ENCODE data around the gene IGFBP4.

The IGFBP4 gene

DNA sequence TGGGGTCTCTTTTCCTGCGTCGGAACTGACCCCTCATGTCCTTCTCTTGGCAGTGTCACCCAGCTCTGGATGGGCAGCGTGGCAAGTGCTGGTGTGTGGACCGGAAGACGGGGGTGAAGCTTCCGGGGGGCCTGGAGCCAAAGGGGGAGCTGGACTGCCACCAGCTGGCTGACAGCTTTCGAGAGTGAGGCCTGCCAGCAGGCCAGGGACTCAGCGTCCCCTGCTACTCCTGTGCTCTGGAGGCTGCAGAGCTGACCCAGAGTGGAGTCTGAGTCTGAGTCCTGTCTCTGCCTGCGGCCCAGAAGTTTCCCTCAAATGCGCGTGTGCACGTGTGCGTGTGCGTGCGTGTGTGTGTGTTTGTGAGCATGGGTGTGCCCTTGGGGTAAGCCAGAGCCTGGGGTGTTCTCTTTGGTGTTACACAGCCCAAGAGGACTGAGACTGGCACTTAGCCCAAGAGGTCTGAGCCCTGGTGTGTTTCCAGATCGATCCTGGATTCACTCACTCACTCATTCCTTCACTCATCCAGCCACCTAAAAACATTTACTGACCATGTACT lies 13.2 kb downstream of the IGFBP4 start:
- no peak for DNase-seq (ENCODE audit: low spot score)

DNA sequence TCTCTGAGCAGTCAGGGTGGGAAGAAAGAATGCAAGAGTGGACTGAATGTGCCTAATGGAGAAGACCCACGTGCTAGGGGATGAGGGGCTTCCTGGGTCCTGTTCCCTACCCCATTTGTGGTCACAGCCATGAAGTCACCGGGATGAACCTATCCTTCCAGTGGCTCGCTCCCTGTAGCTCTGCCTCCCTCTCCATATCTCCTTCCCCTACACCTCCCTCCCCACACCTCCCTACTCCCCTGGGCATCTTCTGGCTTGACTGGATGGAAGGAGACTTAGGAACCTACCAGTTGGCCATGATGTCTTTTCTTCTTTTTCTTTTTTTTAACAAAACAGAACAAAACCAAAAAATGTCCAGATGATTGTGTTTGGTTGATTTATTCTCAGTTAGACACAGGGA lies 14.1 kb downstream of the IGFBP4 start:
- no peak for DNase-seq (ENCODE audit: low spot score)

DNA sequence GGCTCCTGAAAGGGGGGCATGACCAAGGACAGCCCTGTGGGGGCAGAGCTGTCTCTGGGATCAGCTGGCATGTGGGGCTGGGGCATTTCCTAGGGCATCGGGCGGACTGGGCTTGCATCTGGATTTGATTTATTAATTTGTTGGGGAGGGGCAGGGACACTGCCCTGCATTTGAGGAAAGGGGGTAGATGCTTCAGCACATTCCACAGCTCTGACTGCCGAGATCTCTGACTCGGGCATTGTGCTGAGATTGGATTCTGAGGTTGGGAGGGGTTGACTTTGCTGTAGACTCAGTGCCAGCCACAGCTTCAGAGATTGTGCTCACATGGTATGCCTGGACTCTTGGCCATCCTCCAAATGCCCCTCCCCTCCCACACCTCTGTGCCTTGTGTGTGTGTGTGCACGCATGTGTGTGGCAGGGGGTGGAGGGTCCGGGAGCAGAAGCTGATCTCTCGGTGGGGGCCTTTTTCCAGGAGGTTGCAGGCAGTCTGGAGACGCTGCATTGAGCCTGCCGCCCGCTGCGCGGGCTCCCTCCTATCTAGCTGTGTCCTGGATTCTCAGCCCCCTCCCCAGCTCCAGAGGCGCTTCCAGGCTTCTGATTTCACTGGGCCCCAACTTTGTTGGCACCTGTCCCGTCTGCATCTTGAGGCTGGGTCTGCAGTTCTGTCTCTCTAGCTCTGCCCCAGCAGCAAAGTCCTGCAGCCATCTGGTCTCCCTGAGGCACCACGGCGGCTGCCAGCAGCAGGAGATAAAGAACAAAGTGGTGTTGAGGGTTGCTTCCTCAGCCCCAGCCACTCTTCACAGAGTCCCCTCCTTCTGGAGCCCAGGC lies 14.9 kb downstream of the IGFBP4 start:
- DNase-seq (ENCODE audit: low spot score), result peak; percentile 82

DNA sequence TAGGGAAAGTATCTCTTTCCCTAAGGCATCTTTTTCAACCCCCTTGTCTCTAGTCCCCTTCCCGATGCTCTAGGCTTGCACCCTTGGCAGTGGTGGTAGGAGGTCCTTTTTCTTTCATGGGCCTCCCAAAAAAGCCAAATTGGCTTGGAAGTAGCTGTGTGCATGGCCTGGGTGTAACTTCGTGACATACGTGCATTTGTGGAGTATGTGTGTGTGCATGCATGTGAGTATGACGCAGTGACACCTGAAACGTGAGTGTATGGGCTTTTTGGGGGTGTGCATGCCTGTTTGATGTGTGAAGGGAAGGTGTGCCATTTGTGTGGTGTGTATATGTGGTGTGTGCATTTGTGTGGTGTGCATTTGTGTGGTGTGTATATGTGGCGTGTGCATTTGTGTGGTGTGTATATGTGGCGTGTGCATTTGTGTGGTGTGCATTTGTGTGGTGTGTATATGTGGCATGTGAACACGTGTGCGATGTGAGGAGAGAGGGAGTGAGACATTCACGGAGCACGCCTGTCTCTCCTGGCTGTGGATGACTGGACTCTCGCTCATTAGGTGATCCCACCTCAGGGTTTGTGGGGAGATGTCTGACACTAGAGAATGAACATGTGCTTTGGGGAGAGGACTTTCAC lies 15.7 kb downstream of the IGFBP4 start:
- DNase-seq (ENCODE audit: low spot score), result no peak

DNA sequence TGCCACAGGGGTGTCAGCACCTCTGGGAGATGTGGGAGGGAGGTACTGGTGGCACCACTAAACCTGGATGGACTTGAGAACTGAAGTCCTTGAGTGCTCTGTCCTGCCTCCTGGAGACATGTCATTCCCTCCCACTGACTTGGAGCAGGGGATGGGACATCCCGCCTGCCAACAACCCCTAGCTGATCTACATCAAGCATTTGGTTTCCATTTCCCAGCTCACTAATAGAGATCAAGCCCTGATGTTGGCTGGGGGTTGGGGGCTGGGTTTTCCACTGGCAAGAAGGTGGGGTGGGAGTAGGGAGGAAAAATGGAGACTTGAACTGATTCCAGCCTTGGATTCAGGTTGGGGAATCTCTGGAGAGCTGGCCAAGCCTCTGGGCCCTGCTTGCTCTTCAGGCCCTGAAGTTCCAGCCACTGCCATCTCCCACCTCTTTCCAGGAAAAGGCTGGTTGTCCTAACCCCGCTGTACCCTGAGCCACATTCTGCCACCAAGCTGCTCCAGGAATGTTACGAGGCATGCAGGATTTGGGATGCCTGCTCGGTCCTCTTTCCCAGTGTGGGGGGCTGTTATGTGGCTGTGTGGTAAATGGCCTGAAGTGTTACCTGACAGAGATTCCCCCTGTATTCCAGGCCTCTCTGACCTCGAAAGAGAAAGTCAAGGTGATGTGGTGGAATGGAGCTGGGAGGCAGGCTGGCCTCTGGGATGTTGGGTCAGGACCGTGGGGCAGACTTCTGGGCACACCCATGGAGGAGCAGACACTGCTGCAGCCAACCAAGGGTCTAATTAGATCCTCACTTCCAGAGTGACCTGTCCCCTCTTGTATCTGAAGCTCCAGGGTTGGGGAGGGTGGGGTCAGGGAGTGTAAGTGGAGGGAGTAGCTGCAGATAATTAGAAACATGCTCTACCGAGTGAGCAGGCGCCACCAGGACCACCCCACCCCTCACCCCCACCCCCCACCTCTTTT lies 16.7 kb downstream of the IGFBP4 start:
- no peak for DNase-seq (ENCODE audit: low spot score)

DNA sequence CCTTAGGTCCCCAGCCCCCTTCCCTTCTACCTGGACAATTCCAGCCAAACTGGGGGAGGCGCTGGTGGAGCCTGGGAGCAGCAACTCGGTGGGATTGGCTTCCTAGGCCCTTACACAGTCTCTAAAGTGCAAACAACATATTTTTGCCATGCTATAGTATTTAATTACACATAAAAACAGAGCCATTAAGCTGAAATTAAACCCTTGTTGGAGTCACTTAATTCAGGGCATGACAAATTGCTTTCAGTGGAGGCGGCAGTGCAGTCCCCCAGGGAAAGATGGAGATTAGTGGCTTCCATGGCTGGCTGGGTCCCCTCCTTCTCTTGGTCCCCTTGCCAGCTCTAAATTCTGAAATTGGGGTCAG lies 17.3 kb downstream of the IGFBP4 start:
- DNase-seq (ENCODE audit: low spot score), result no peak

DNA sequence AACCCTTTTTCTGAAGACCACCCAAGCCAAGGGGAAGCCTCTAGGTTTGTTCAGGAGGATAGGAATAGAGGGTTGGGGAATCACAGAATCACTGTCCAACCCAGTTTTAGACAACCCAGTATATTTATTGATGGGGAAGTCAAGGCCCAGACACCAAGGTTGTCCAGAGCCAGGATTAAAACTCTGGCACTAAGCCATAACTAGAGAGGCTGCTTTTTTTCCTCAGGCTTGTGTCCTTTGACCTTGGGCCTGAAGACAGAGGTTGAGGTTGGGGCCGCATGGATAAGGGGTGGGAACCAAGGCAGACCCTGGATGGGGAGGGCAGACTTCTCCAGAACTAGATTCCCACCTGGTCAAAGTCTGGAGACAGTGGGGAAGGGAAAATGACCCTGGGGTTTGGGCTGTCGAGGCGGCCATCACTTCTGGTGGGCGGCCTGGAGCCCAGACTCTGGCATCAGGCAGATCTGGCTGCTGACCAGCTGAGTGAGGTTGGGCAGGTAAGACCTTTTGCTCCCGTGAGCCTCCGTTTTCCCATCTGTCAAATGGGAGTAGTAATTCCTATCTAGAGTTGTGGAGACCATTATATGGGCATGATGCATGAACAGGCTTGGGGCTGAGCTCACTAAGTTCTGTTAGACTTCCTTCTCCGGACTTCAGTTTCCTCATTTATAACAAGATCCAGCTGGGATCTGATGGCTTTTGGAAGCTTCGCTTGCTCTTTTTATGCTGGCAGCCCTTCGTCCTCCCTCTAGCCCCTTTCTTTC lies 17.9 kb downstream of the IGFBP4 start:
- DNase-seq (ENCODE audit: low spot score), result no peak

DNA sequence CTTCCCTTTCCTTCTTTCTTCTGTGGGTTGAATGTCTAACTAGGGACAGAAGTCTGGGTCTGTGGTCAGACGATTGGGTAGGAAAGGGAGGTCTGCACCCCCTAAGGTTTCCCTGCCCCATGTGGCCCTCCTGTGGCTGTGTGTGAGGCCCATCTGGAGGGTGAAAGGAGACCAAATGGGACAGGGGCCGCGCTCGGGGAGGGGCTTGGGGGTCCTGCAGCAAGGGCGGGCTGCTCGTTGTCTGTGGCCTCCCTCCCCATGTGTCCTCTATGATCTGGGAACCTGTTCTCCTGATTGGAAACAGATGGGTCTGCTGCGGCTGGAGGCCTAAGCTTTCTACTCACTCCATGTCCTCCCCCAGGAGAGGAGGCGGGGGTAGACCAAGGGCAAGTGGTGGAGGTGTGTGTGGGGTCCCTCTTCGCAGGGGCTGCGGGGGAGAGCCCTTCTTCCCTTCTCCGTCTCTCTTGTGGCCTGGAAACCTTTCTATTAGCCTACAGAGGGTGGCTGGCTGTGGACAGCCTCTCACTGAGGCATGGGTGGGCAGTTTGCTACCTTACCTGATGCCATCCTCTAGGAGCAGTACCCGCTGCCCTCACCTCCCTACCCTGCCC lies 18.6 kb downstream of the IGFBP4 start:
- DNase-seq (ENCODE audit: low spot score), result no peak

DNA sequence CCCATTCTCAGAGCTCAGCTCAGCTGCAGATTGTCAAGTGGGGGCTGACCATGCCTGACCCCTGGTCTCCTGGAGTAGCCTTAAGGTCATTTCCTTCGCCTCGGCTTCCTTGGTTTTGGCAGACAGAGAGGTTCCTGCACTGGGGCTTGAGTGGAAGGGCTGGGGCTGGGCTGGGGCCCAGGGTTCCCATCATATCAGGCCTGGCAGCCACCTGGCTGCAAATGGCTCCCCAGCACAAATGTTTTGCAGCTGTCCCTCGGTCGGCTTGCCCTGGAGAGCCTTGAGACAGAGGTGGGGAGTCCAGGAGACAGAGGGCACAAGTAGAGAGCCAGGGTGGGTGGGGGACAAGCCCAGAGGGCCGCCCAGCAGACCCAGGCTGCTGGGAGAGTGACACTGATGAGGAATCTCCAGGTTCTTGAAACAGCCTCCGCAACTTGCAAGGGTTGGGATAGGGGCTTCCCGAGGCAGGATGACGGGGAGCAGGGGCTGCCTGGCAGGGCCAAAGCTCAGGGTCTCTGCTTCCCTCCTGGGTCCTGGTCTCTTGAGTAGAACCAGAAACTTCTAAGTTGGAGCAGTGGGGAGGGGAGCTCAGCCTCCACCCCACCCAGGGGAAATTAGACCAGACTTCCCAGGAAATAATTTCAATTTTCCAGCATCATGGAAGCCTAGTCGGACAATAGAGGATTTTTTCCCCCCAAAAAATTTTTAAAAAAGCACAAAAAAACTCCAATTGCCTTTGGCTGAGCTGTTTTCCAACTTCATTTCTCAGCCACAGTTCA lies 19.3 kb downstream of the IGFBP4 start:
- DNase-seq (ENCODE audit: low spot score), result no peak

DNA sequence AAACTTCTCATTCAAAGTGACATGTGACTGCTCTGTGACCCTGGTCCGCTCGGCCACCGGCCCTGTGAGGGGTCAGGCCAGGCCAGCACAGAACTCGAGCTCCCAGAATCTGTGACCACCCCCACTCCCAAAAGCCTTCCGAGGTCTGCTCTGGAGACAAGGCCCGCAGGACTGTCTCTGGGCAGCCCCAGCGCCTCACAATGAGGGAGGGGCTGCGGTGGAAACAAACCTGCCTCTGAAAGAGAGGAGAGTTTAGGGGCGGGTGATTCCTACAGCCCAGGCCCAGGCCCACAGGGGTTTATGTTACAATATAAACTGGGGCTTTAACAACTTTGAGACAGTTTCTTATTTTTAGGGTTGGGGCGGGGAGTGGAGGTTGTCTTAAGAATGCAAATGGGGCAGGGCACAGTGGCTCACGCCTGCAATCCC lies 19.9 kb downstream of the IGFBP4 start:
- no peak for DNase-seq (ENCODE audit: low spot score)

DNA sequence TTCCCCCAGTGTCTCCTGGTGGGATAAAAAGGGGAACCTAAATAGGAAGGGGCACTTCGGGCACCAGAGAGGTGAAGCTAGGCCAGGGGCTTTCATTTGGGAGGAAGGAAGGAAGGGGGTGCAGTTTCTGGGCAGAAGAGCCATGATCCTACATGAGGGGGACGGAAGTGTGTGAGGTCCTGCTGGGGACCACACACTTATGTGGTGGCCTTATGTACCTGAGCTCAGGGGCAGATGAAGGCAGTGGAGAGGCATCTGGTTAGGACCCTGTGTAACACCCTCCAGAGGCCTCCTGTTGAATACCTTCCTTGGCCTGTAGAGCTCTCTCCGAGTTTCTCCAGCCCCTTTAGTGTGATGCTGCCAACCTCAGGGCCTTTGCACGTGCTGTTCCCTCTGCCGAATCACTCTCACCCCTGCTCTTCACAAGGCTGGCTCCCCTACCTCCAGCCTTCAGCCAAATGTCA lies 21.2 kb downstream of the IGFBP4 start:
- no peak for DNase-seq (ENCODE audit: low spot score)

DNA sequence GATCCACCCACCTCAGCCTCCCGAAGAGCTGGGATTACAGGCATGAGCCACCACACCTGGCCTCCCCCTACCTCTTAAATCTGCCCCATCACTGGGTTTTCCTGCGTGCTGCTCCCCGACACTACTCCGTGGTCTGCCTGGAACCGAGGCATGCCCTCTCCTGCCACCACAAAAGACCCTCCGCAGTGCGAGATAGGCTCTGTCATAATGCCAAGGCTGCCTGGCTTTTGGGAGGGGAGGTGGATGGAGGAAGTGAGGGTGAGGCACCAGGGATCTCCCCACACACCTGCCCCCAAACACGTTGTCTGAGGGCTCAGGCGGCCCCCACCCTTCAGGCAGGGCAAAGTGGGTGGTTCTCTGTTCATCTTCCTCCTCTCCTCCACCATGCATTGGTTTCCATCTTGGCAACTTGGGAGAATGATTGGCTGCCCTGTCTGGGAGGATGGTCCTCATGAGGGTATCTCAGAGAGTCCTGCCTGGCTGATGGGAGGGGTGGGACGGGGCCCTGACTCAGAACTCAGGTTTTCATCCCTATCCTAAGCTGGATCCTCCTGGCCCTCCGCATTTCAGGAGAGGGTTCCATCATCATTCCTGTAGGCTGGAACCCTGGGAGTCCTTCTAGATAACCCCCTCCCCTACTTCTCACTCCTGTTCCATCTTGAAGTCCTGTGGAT lies 23.2 kb downstream of the IGFBP4 start:
- DNase-seq (ENCODE audit: low spot score), result no peak

DNA sequence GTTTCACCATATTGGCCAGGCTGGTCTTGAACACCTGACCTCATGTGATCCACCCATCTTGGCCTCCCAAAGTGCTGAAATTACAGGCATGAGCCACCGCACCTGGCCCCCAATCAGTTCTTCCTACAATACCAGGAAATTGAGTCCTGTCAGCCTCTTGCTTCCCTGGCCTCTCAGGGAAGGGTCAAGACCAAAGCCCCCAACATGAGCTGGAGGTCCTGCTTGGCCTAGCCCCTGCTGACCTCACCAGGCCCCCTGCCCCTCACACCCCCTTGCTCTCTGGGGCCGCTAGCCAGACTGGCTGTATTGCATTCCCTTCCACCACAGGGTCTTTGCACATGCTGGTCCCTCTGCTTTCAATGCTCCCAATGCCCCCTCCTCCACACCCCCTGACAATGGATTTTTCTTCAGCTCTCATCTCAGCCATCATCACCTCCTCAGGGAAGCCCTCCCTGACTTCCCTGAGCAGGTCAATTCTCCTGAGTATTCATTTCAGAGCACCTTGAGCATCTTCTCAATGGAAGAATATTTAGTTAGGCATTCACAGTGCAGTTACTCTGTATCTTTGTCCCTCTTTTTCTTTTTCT lies 24.1 kb downstream of the IGFBP4 start:
- no peak for DNase-seq (ENCODE audit: low spot score)

DNA sequence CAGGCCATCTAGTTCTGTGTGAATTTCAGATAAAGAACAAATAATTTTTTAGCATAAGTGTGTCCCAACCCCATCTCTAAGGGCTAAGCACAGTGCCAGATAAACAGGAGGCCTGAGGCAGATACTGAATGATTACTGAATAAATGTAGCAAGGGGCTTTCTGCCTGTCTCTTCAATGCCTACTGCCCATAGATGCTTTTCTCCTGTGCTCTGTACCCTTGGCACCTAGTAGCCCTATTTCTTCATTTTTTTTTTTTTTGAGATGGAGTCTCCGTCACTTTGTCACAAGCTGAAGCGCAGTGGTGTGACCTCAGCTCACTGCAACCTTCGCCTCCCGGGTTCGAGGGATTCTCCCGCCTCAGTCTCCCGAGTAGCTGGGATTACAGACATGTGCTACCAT lies 25.3 kb downstream of the IGFBP4 start:
- no peak for DNase-seq (ENCODE audit: low spot score)

DNA sequence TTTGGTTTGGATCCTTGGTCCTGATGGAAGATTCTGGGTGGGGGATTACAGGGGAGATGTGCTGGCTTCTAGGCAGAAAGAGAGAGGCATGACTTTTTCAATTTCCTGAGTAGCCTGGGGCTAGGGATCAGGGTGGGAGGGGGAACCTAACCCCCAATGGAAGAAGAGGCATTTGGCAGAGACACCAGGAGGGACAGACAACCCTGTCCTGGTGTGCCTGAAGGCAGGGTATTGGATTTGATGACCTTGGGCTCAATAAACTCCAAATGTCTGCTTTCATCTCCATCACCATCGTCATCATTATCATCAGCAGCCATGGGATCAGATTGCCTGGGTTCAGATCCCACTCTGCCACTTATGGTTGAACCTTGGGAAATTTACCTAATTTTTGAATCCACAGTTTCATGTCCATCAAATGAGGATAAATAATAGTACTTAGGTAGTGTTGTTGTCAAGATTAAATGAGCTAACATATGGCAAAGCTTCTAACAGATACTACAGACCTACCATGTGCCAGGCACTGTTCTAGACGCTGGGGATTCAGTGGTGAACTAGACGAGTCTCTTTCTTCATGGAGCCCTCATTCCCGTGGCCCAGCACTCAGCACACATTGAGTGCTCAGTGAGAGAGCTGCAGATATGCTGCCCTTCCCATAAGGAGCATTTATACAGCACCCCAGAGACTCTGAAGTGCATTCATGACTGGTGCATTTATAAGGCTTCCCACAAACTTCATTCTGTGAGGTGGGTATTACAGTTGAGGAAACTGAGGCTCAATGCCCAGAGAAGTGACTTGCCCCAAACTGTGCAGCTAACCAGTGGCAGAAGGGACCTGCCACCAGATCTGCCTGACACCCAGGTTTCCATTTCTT lies 26.8 kb downstream of the IGFBP4 start:
- no peak for DNase-seq (ENCODE audit: low spot score)

DNA sequence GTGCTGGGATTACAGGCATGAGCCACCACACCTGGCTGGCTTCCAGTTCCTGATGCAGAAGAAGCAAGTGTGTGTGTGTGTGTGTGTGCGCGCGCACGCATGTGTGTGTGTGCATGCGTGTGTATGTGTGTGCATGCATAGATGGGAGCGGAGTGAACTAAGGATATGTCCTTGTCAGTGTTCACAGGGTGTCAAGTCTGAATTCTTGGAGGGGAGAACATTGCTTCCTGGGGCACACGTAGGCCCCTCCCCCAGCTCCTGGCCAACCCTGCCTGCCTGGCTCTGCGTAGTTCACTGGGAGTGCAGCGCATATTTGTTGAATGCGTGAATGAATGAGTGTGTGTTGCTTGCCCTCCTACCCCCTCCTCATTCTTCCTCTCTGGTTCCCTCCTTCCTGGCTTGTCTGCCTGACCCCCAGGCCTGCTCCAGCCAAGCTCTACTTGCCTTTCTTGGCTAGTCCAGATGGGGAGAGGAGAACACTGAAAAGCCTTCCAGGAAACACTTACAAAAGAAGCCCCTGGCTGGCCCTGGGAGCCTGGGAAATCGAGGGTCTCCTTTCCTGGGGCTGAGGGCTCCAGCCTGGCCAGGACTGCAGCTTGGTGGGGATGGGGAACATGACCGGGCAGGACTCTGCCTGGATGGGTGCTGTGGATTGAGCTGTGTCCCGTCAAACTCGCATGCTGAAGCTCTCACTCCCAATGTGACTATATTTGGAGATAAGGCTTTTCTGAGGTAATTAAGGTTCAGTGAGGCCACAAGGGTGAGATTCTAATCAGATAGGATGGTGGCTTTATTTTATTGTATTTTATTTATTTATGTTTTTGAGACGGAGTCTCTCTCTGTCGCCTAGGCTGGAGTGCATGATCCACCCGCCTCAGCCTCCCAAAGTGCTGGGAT lies 27.9 kb downstream of the IGFBP4 start:
- DNase-seq (ENCODE audit: low spot score), result peak; percentile 16

All from kidney tubule cell (primary cell).